Cardiac muscle cell (in vitro differentiated cells and primary cell): ENCODE measurements around the gene NEDD4L. TPM values are rescaled to one million over a fixed set of nuclear protein-coding genes. Genes with fewer than 3 reads are reported as not detected.
"Not testable (repeated sequence)": the region's sequence is repeated elsewhere in the genome, so short reads cannot be mapped to it uniquely, and the experiment has no call there.

Experiments
- DNase-seq, 2 donors: peaks; one replicate each; pipeline versions ENCODE4 v3.0.0 to v3.0.0-alpha.2; 2010 to 2017; ENCODE audit warnings: low read depth in 1 of 2, low spot score in 1 of 2
- H3K27ac ChIP-seq: fragments of 200-600 bp; sonication (generic); 2 replicates; pipeline ENCODE4 v1.5.1; 2016
- H3K27me3 ChIP-seq: fragments of 200-600 bp; sonication (generic); 2 replicates; pipeline ENCODE4 v1.6.0; 2016; ENCODE audit warnings: control low read depth
- H3K36me3 ChIP-seq: fragments of 200-600 bp; sonication (generic); 2 replicates; pipeline ENCODE4 v1.5.1; 2016; ENCODE audit warnings: control low read depth
- H3K4me1 ChIP-seq: fragments of 200-600 bp; sonication (generic); 2 replicates; pipeline ENCODE4 v1.8.1; 2017; ENCODE audit warnings: low read depth, mild to moderate bottlenecking, mixed run types
- H3K4me3 ChIP-seq: fragments of 200-600 bp; sonication (generic); 2 replicates; pipeline ENCODE4 v1.5.1; 2016; ENCODE audit warnings: mild to moderate bottlenecking
- H3K9me3 ChIP-seq: fragments of 200-600 bp; sonication (generic); 2 replicates; pipeline ENCODE4 v1.5.1; 2017; ENCODE audit warnings: low read depth, mild to moderate bottlenecking, control low read depth
- CTCF ChIP-seq: IDR thresholded peaks from 2 replicates; pipeline ENCODE4 v1.5.1; 2012; ENCODE audit warnings: low read depth, mild to moderate bottlenecking, low read length
- polyA plus RNA-seq: library from polyadenylated mRNA; unstranded; fragments of >200 nt; fragmentation: Nextera tagmentation; extraction: Ambion mirVana; gene quantifications from 2 replicates; pipeline ENCODE4 v1.2.1, GENCODE V29; 2016
- total RNA-seq: library from RNA; depleted of rRNA; stranded (reverse); fragments of >200 nt; gene quantifications from 2 replicates; pipeline ENCODE4 v1.2.3, GENCODE V29; 2016

The NEDD4L gene
- total and polyA plus RNA-seq, 2 experiments from 2014 or later = 30.8 to 40.5 TPM

DNA sequence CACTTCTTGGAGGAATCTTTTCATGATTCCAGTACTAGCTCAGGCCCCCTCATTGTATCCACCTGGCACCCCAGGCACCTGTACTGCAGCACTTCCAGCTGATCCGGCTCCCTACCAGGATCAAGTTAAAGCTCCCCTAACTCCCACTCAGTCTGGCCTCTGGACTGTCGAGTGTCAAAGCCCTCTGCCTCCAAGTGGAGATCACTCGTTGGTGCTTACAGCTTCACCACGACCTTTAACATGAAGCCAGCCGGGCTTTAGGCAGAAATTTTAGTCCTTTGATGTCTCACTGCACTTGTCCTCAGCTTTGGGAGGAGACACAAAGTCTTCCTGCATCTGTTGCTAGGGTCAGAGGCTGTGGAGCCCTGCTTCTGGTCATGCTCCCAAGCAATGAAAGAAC lies 387.2 kb downstream of the NEDD4L start:
- H3K27ac ChIP-seq = no peak overlapping the region
- no peak overlapping the region for H3K4me3 ChIP-seq
- no peaks in the 10 kb centered on the region for H3K36me3 ChIP-seq
- DNase-seq = no peak
- no peaks in the 10 kb centered on the region for H3K27me3 ChIP-seq
- H3K9me3 ChIP-seq = no peaks in the 10 kb centered on the region
- no peak for TF ChIP-seq CTCF
- peaks cover 7% of the 10 kb centered on the region for H3K4me1 ChIP-seq

DNA sequence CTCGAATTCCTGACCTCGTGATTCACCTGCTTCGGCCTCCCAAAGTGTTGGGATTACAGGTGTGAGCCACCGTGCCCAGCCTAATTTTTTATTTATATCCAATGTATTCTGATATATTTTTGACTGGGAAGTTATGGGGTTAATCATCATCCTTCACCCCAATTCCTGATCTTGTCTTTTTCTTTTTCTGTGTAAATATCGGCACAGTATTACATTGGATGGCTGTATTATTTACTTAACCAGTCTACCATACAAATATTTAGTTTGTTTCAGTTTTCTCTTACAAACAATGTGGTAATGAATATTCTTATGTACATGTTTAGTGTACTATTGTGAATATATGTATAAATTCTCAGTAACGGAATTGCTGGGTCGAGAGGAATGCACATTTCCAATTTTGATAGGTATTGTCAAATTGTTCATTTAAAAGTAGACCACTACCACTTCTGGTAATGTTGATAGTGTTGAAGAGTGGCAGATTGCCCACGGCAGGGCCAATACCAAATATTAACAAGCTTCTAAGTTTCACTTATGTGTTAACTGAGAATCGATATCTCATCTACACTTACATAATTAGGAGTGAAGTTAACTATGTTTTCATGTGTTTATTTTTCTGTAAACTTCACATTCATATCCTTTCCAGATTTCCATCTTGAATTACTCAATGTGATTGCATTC lies 388.2 kb downstream of the NEDD4L start:
- no peak for DNase-seq
- H3K27me3 ChIP-seq = no peaks in the 10 kb centered on the region
- no peak for TF ChIP-seq CTCF
- H3K36me3 ChIP-seq = no peaks in the 10 kb centered on the region
- no peak overlapping the region for H3K27ac ChIP-seq
- no peaks in the 10 kb centered on the region for H3K9me3 ChIP-seq
- peaks cover 7% of the 10 kb centered on the region for H3K4me1 ChIP-seq
- H3K4me3 ChIP-seq = no peak overlapping the region

- not testable (repeated sequence) for H3K27me3 ChIP-seq, H3K36me3 ChIP-seq, H3K4me1 ChIP-seq, H3K9me3 ChIP-seq, H3K4me3 ChIP-seq, H3K27ac ChIP-seq
- peak in 1 of 2 donors; percentile 75 for DNase-seq
Measured at GRCh38 chr18:58435221-58436005, 391.4 kb downstream of the NEDD4L start.

- H3K9me3 ChIP-seq = no peaks in the 10 kb centered on the region
- H3K27ac ChIP-seq = no peak overlapping the region
- no peaks in the 10 kb centered on the region for H3K27me3 ChIP-seq
- no peak overlapping the region for H3K4me3 ChIP-seq
- no peak for TF ChIP-seq CTCF
- H3K4me1 ChIP-seq = no peaks in the 10 kb centered on the region
- no peaks in the 10 kb centered on the region for H3K36me3 ChIP-seq
- DNase-seq = peak in 1 of 2 donors; percentile 34
Measured at GRCh38 chr18:58438161-58438957, 394.3 kb downstream of the NEDD4L start.

GRCh38 chr18:58438958-58439300 lies 394.9 kb downstream of the NEDD4L start:
- Histone ChIP-seq H3K9me3 (no peaks in the 10 kb centered on the region), H3K4me1 (no peaks in the 10 kb centered on the region), H3K27ac (no peak overlapping the region), H3K36me3 (no peaks in the 10 kb centered on the region), H3K27me3 (no peaks in the 10 kb centered on the region), H3K4me3 (no peak overlapping the region)
- TF ChIP-seq CTCF = no peak
- DNase-seq = no peak
